Fibroblast of skin of right quadriceps (primary cell): Measurements from ENCODE around the gene ABCA5.
"Not testable (repeated sequence)": the region's sequence is repeated elsewhere in the genome, so short reads cannot be mapped to it uniquely, and the experiment has no call there.

Experiments
- DNase-seq: peaks from one replicate; pipeline ENCODE4 v3.0.0-alpha.2; 2013

ABCA5 gene

GRCh38 chr17:69196105-69196653 is 130.8 kb downstream of the ABCA5 start:
- DNase-seq, result not testable (repeated sequence)
